C4-2B (cell line): ENCODE measurements around the gene GRM2.

Experiments
- H3K27ac ChIP-seq: fragments of 450-650 bp; 2 replicates; pipeline ENCODE4 v1.5.1; 2017
- ZFX ChIP-seq: fragments of 450-650 bp; IDR thresholded peaks from 2 replicates; pipeline ENCODE4 v1.6.1; 2017
- TF ChIP-seq, protein P1 (sequence below): fragments of 450-650 bp; conservative IDR thresholded peaks from 2 replicates; pipeline ENCODE4 v1.5.1; 2017; ENCODE audit warnings: mild to moderate bottlenecking

GRM2 gene

DNA sequence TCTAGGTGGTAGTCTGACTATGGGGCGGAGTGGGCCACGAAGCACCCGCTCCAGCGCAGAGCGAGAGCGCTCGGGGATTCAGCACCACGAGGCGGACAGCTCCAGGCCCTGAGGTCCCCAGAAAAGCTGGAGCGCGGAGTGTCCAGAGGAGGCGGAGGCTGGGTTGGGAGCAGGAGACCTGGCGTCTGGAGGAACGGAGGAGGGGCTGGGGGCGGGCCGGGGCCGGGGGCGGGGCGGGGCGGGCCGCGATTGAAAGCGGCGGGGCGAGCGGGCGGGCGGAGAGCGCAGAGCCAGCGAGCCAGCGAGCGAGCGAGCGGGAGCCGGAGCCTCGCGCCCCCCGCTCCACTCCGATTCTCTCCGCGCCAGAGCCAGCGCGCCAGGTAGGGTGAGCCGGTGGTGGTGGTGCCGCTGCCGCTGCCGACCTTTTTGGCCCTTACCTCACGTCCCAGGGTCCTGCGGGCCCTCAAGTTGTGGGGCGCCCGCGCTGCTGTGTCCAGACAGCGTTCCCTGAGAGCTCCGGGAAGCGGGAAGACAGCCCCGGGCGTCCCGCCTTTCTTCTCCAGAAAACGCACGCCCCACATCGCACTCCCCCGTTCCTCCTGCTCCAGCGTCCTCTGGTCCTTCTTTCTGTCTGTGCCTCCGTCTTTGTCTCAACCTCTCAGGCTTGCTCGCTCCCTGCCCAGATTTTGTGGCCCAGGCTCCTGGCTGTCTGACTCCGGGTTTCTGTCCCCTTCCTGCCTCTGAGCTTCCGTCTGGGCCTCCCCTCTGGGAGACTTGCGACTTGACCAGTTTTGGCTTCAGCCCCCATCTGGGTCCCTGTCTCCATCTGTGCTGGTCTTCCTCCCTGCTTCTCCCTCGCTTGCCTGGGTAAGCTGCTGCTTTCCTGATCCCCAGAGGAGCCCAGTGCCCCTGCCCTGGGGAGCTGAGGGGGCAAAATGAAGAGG lies at the start of gene GRM2:
TSS of gene GRM2 (plus strand) at position 281 of the 944 bp plus-strand sequence. CDS start 1,916 bp downstream, outside the sequence.
- no peak within 1 kb of the TSS for H3K27ac ChIP-seq

GRCh38 chr3:51657234-51657633 lies 49.6 kb upstream of the GRM2 start:
- TF ChIP-seq, protein P1, sequence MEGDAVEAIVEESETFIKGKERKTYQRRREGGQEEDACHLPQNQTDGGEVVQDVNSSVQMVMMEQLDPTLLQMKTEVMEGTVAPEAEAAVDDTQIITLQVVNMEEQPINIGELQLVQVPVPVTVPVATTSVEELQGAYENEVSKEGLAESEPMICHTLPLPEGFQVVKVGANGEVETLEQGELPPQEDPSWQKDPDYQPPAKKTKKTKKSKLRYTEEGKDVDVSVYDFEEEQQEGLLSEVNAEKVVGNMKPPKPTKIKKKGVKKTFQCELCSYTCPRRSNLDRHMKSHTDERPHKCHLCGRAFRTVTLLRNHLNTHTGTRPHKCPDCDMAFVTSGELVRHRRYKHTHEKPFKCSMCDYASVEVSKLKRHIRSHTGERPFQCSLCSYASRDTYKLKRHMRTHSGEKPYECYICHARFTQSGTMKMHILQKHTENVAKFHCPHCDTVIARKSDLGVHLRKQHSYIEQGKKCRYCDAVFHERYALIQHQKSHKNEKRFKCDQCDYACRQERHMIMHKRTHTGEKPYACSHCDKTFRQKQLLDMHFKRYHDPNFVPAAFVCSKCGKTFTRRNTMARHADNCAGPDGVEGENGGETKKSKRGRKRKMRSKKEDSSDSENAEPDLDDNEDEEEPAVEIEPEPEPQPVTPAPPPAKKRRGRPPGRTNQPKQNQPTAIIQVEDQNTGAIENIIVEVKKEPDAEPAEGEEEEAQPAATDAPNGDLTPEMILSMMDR, result no peak
- no peak for TF ChIP-seq ZFX
- no peak overlapping the region for H3K27ac ChIP-seq

More for the DNA sequence above, at the start of gene GRM2:
- TF ChIP-seq, protein P1, result no peak
- no peak for TF ChIP-seq ZFX

DNA sequence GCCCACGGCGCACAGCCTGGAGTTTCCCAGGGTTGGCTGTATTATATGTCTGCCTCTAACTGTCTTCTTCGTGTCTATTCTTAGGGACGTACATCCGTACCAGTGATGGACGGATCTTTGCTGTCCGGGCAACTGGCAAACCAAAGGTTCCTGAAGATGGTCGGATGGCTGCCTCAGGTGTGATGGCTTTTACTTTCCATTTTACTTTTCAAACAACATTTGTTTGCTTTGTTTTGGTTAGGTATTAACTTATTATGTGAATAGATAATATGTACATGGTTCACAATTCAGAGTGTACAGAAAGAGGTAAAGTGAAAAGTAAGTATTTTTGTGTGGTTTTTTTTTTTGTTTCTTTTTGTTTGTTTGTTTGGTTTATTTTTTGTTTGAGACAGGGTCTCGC lies 46.9 kb upstream of the GRM2 start:
- H3K27ac ChIP-seq, result no peak overlapping the region
- TF ChIP-seq, protein P1, result no peak
- no peak for TF ChIP-seq ZFX

DNA sequence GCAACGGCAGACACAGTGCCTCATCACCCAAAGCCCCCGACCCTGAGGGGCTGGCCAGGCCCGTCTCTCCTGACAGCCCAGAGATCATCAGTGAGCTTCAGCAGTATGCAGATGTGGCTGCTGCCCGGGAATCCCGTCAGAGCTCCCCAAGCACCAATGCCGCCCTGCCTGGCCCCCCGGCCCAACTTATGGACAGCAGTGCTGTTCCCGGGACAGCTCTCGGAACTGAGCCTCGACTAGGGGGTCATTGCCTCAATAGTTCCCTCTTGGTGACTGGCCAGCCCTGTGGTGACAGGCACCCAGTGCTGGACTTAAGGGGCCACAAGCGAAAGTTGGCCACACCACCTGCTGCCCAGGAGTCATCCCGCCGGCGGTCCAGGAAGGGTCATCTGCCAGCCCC lies 44.4 kb upstream of the GRM2 start:
- TF ChIP-seq ZFX, result no peak
- TF ChIP-seq, protein P1, result no peak
- H3K27ac ChIP-seq, result no peak overlapping the region

DNA sequence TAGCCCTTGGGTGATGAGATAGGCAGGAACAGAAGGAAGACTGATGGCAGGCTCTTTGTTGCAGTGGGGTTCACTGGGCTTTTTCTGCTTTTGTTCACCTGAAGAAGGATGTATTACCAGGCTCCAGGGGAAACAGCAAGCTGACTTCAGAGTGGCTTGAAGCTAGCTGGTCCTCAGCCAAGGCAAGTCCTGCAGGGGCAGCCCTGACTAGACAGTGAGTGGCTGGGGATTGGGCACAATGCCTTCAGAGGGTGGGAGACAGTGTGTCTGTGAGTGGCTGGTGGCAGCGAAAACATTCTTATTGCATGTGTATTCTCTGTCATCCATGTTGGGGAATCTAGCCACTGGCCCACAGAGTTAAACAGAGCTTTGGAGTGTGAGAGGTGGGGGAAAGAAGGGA lies 38.1 kb upstream of the GRM2 start:
- TF ChIP-seq, protein P1, result no peak
- no peak for TF ChIP-seq ZFX
- peak overlapping the region; percentile 96 for H3K27ac ChIP-seq

DNA sequence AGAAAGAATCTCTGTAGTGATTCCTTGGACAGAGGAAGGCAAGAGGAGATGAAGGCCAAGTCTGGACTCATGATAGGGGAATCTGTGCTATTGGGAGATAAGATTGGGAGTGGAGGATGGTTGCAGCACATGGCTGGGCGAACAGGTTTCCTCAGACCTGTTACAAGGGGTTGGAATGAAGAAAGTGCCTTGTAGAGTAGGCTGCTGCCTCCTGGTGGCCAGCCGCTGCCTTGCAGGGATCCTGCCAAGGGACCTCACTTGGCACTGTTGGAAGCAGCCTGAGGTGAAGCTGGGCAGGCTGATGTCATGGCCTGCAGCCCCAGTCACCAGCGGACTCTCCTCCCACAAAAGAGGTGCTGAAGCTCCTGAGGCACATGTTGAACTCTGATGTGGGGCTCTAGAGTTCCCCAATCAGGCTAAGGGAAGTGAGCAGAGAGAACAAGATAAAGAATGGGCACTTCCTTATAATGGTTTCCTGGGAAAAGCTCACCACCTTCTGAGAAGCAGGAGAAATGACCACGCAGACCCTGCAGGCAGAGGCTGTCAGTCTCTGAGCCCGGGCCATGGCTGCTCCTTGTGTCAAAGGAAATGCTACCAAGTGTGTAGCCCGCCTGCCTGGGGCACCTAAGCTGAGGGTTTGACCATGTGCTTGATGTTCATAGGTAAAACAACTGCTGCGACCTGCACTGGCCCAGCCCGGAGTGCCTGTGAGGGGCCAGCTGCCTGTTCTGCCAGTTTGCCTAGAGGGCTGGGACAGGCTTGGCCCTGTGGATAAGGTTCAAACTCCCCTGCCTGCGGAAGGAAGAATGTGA lies 37.4 kb upstream of the GRM2 start:
- peak overlapping the region; percentile 96 for H3K27ac ChIP-seq
- TF ChIP-seq, protein P1, result peak; percentile 95
- TF ChIP-seq ZFX, result no peak
